ENCODE results near the gene HS3ST4.

- no peak for TF ChIP-seq CTCF (IDR thresholded peaks at IDR 0.05)
- no peak for TF ChIP-seq POLR2A (IDR thresholded peaks at IDR 0.05)
These were observed 38.6 kb downstream of the HS3ST4 start for GRCh38 chr16:25730396-25730795.
